GM12872 (cell line): ENCODE data around the gene LHB.

Experiments
- CTCF ChIP-seq: IDR thresholded peaks from 3 replicates; pipeline ENCODE4 v1.5.1; 2011; ENCODE audit warnings: low read depth, mild to moderate bottlenecking, low read length, moderate library complexity; ENCODE audit not compliant: insufficient read depth

Gene LHB

GRCh38 chr19:49017041-49017665, at the start of gene LHB:
Gene LHB, minus strand, starts transcription at chr19:49017091. Its CDS starts 10 bp downstream, at chr19:49017081.
- TF ChIP-seq CTCF: no peak

GRCh38 chr19:49065905-49066512, 49.1 kb upstream of the LHB start:
- no peak for TF ChIP-seq CTCF

- TF ChIP-seq CTCF: no peak
Observed at GRCh38 chr19:49064768-49065611, 48.1 kb upstream of the LHB start, which contains the start of gene NTF4. Gene NTF4, minus strand, starts transcription at chr19:49064818. Its CDS starts 2,821 bp downstream, at chr19:49061997.

- TF ChIP-seq CTCF: no peak
Observed at GRCh38 chr19:49064029-49064629, 47.2 kb upstream of the LHB start.

GRCh38 chr19:49061445-49061844, 44.6 kb upstream of the LHB start:
- TF ChIP-seq CTCF: no peak

- no peak for TF ChIP-seq CTCF
Observed at GRCh38 chr19:49061000-49061399, 44.1 kb upstream of the LHB start.

GRCh38 chr19:49059053-49059452, 42.2 kb upstream of the LHB start:
- no peak for TF ChIP-seq CTCF
